Activated gamma-delta T cell treated with anti-CD3 and anti-CD28 coated beads, Interleukin-2, amount 50 U/mL, for 16 hours (primary cell): Measurements from ENCODE around the gene MACC1.
"Not testable (repeated sequence)": the region's sequence is repeated elsewhere in the genome, so short reads cannot be mapped to it uniquely, and the experiment has no call there.

ENCODE experiments used
- DNase-seq: peaks from one replicate; pipeline ENCODE4 v3.0.0-alpha.2; 2020; ENCODE audit warnings: low read depth

MACC1 gene

DNA sequence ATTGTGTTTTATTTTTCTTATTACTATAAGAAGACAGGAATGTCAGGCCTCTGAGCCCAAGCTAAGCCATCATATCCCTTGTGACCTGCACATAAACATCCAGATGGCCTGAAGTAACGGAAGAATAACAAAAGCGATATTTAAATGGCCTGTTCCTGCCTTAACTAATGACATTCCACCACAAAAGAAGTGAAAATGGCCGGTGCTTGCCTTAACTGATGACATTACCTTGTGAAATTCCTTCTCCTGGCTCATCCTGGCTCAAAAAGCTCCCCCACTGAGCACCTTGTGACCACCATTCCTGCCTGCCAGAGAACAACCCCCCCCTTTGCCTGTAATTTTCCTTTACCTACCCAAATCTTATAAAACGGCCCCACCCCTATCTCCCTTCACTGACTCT, 91.1 kb downstream of the MACC1 start:
- DNase-seq: not testable (repeated sequence)

DNA sequence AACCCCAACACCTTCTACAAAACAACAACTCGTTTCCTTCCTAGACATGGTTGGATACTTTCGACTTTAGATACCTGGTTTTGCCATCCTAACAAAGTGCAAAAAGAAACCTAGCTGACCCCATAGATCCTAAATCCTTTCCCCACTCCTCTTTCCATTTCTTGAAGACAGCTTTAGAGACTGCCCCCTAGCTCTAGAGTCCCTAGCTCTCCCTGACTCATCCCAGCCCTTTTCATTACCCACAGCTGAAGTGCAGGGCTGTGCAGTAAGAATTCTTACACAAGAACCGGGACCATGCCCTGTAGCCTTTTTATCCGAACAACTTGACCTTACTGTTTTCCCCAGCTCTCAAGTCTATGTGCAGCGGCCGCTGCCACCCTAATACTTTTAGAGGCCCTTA, 93.1 kb downstream of the MACC1 start:
- DNase-seq: not testable (repeated sequence)

DNA sequence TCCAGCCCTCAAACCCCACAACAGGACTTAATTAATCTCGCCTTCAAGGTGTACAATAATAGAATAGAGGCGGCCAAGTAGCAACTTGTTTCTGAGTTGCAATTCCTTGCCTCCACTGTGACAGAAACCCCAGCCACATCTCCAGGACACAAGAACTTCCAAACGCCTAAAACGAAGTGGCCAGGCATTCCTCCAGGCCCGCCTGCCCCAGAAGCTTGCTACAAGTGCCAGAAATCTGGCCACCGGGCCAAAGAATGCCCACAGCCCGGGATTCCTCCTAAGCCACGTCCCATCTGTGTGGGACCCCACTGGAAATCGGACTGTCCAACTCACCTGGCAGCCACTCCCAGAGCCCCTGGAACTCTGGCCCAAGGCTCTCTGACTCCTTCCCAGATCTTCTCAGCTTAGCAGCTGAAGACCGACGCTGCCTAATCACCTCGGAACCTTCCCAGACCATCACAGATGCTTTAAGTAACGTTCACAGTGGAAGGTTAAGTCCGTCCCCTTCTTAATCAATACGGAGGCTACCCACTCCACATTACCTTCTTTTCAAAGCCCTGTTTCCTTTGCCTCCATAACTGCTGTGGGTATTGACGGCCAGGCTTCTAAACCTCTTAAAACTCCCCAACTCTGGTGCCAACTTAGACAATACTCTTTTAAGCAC, 94.4 kb downstream of the MACC1 start:
- not testable (repeated sequence) for DNase-seq

DNA sequence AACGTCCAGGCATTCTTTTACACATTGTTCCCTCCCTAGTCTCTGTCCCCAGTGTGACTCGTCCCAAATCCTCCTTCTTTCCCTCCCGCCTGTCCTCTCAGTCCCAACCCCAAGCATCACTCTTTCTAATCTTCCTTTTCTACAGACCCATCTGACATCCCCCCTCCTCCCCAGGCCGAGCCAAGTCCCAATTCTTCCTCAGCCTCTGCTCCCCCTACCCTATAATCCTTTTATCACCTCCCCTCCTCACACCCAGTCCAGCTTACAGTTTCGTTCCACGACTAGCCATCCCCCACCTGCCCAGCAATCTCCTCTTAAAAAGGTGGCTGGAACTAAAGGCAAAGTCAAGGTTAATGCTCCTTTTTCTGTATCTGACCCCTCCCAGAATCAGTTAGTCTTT, 95.1 kb downstream of the MACC1 start:
- DNase-seq: no peak

DNA sequence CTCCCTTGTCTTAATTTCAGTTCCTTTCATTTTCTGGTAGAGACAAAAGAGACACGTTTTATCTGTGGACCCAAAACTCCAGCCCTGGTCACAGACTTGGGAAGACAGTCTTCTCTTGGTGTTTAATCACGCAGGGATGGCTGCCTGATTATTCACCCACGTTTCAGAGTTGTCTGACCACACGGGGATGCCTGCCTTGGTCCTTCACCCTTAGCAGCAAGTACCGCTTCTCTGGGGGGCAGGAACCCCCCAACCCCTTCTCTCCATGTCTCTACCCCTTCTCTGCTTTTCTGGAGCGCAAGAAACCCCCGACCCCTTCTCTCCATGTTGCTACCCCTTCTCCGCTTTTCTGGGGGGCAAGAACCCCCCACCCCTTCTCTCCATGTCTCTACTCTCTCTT, 95.8 kb downstream of the MACC1 start:
- no peak for DNase-seq

DNA sequence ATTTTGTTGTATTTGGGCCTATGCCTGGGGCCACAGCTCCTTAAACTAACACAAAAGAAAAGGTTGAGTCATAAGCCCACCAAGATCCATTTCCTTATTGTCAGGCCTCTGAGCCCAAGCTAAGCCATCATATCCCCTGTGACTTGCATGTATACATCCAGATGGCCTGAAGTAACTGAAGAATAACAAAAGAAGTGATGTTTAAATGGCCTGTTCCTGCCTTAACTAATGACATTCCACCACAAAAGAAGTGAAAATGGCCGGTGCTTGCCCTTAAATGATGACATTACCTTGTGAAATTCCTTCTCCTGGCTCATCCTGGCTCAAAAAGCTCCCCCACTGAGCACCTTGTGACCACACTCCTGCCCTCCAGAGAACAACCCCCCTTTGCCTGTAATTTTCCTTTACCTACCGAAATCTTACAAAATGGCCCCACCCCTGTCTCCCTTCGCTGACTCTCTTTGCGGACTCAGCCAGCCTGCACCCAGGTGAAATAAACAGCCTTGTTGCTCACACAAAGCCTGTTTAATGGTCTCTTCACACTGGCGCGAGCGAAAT, 96.5 kb downstream of the MACC1 start:
- not testable (repeated sequence) for DNase-seq

DNA sequence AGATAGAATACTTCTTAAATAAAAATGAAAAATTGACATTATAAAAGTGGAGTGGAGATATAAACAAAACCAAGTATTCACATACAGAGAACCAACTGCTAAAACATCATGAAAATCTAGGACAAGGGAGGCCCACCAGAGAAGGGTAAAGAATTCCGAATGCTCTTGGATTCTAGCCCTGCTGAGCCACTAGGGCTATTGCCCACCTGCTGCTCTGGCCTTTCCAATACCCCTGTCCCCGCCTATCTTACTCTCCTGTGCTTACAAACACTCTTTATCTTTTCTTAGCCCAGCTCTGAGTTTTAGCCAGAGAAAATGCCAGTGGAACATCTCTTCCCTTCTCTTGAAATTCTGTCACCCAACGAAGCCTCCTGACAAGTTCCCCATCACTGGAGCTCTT, 100.3 kb downstream of the MACC1 start:
- no peak for DNase-seq

DNA sequence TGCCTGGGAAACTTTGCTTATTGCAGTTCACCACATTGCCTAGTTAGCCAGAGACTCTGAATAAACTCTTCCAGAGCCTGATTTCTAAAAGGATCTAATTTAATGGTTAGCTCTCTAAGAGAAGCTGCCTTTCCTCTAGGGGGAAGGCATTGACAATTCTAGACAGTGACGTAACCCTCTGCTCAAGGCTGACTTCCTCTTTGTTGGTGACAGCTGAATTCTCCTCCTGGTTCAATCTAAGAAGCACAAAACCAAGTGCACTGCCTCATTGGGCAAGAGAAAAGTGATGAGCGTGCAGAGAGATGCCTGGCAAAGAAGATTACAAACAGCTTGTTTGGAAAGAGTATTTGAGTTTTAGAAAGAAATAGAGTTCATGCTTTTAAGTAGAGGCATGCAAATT, 102.7 kb downstream of the MACC1 start:
- DNase-seq: no peak

DNA sequence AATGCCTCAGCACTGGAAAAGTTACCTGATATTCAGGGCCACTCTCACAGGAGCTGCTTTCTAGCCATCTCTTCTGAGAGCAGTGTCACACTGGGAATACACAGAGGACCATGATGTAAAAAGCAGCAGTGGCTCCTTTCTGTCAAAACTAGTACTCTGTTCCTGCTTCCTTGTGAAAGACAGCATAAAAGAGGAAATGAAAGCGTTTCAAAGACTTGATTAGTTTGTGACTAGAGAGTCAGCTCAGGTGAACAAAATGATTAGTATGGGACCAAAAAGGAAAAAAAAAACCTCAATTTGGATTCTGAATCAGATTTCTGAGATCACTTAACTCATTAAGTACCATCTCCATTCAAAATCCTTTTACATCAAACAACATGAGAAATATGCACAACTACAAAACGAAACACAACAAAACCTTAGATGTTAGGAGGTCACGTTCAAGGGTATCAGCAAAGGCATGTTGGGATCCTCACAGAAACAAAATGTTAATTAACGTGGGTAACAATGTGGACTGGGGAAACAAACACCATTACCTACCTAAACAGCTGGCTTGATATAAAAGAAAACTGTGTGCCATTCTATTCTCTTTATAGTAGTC, 103.7 kb downstream of the MACC1 start:
- DNase-seq: no peak

DNA sequence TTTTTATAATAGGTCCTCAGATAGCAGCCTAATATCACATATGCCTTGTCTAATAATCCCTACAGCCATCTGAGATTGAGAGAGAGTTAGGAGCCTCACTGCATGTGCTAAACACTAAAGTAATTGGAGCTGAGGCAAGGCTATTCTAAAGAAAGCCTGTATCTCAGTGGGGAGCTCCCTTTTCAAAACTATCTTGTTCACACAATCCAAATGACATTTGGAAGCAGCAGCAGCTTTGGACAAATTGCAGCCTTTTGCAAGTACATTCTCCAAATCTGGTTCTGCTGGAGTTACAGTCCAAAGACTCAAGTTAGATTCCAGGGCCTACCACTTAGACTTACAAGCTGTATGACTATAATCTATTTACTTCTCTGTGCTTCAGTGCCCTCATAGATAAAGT, 104.5 kb downstream of the MACC1 start:
- DNase-seq: no peak

DNA sequence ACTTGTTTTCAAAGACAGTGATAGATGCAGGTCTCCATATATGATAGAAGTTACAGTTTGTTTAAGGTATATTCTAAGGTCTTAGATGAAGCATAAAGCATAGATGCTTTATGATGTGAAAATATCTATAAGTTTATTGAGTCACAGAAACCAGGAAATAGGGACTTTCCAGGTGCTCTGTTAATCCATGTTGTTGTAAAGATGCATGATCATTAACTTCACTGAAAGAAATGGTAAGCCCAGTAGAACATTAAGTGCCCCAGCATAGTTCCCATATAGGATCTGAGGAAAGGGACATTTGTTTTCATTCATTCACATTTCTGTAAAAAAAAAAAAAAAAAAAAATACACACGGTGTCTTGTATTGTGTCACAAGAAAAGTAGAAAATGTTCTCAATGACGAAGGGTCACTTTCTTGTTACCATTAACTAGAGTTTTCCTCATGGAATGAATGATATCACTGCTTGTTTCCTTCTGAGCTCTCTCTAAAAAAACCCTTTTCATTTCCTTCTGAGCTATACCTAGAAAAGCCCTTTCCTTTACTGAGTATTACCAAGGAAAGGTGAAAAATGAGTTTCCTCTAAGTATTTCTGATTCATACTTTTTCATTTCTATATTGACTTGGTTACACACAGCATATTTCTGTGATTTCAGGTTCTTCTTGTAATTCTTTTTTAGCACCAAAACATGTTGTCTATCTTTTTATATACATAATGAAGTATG, 105.2 kb downstream of the MACC1 start:
- DNase-seq: no peak

DNA sequence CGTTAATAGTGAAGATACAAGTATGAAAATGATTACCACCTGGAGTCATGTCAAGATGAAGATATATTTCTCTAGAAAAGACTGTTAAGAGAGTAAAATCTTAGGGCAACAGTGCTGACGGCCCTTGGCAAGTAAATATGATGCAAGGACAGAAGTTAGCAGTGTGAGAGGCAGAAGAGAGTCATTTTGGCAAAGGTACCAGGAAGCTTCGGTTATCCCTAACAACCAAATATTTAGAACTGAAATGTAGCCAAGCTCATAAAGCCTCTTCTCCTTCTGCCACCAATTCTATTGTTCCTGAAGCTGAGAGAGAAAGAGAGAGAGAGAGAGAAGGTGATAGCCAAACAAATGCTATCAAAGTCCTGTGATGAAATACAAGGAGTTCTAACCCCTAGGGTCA, 109.6 kb downstream of the MACC1 start:
- DNase-seq: no peak

DNA sequence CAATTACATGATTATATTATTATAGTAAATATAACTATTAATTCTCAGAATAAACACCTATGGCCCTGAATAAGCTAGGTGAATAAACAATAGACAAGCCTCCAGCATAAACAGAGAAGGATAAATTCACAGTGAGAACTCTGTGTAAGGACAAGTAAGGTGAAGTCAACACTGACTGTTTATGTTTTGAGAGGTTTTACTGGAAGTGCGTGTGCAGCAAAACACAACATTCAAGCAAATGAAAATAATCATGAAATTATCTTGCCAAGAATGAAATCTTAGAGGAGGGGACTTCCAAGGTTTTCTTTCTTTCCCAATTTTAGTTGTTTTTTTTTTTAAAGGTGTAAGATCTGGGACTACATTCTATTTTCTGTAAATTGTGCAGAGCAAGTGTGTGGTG, 112.5 kb downstream of the MACC1 start:
- DNase-seq: no peak

DNA sequence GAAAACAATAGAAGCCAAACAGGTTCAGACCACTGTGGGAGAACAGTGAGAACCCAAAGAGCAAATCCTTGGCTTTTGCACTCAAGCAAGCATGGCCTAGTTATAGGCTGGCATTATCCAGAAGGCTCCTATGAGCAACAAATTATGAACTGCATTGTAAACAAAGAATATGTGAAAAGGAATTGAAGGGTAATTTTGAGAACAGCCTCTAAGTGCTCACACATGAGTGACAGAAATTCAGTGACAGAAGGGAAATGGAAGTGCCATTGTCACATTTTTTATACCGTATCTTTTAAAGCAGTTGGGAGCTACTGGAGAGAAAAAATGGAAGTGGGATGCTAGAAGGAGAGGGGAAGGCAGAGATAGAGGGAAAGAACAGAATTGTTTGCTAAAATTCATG, 114.2 kb downstream of the MACC1 start:
- no peak for DNase-seq

DNA sequence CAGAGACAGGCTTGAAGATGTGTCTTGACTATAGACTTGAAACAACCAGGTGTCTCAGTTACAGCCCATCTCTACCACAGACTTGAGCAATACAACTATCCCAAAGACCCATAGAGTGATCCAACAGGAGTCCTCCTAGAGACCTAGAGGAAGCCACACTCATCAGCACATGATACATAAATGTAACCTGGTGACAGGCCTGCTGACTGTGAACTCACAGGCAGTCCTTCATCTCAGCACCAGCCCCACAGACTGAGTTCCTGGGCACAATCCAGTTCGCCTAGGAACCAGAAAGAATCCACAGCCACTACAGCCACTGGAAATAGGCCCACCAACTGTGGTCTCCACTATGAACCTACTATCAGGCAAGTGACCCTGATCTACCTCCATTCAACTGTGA, 121.3 kb downstream of the MACC1 start:
- no peak for DNase-seq

DNA sequence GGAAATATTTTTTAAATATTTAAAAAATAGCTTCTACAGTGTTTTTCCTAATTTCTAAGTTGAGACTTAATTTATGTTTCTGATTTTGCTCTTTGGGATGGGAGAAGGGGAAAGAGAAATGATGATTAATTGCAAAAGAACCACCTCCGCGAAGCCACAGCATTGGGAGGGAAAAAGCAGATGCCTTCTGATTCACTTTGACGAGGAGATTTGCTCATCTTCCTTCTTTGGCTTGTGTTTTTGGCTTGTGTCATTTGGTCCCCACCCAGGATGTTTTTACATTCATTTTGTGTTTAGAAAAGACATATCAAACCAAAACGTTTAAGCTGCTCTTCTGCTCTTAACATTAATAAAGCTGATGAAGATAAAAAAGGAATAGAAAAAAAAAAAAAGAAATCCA, 121.7 kb downstream of the MACC1 start:
- no peak for DNase-seq

DNA sequence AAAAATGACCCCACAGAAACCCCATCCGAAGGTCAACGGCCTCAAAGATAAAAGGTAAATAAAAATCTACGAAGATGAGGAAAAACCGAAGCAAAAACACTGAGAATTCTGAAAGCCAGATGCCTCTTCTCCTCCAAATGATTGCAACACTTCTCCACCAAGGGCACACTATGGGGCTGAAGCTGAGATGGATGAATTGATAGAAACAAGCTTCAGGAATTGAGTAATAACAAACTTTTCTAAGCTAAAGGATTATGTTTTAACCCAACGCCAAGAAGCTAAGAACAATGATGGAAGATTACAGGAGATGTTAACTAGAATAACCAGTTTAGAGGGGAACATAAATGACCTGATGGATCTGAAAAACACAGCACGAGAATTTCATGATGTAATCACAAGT, 127.8 kb downstream of the MACC1 start:
- no peak for DNase-seq

DNA sequence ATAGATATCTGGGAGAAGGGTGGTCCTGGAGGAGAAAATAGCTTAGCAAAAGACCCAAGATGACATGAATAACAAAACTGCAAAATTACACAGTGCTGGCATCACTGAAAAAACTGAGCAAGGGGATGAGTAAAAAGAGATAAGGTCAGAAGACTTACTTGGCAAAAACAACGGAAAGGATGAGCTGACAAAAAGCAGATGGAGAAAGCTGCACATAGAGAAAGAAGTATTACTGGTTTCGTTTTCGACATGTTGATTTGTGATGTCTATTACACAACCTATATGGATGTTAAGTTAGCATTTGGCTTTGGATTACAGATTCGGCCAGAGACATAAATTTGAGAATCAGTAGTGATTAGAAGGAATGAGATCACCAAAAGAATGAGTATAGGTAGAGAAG, 132.1 kb downstream of the MACC1 start:
- DNase-seq: no peak
